Ureter (tissue), 1 donor: ENCODE data around the gene HAGHL. TPM values are rescaled to one million over a fixed set of nuclear protein-coding genes. Genes with fewer than 3 reads are reported as not detected.
"Not testable (repeated sequence)": the region's sequence is repeated elsewhere in the genome, so short reads cannot be mapped to it uniquely, and the experiment has no call there.

Experiments
- DNase-seq: peaks from one replicate; pipeline ENCODE4 v3.0.0-alpha.2; 2020; ENCODE audit warnings: low spot score
- total RNA-seq: library from RNA; stranded (reverse); gene quantifications from one replicate; pipeline ENCODE4 v1.2.4, GENCODE V29; 2023
- donor health status: DM: yes; HTN: yes; CAD: no.

HAGHL gene
- total RNA-seq, 1 donor from 2014 or later = 7.9 TPM

DNA sequence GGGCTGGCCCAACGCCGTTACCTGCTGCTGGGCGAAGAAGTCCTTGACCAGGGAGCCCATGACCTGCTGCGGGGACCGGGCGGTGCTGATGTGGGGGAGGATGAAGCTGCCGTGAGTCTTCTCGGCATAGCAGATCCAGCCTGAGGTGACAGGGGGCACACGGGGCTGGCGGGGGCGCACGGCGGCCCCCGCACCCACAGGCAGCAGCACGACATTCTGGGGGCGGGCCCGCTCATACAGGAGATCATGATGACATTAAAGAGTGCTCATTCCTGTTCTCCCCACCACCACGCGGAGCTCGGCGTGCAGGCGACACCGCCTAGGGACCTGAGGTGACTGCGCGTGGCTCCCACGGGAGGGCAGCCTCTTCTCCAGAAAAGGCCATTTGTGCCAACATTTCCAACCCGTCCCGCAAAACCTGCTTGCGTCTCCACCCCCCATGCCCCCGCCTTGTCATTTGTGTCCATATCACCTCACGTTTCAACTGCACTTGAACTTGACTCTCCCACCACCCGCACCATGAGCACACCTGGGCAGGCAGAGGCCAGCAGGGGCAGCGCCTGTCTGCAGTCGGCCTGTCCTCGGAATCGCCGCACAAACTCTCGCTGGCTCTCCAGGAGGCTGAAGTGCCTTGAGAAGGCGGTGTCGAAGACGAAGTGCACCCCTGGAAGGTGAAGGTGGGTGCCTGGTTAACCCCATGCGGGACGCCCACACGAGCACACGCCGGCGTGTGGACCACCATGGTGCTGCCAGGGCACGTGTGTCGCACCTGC lies 7.5 kb downstream of the HAGHL start:
- no peak for DNase-seq

DNA sequence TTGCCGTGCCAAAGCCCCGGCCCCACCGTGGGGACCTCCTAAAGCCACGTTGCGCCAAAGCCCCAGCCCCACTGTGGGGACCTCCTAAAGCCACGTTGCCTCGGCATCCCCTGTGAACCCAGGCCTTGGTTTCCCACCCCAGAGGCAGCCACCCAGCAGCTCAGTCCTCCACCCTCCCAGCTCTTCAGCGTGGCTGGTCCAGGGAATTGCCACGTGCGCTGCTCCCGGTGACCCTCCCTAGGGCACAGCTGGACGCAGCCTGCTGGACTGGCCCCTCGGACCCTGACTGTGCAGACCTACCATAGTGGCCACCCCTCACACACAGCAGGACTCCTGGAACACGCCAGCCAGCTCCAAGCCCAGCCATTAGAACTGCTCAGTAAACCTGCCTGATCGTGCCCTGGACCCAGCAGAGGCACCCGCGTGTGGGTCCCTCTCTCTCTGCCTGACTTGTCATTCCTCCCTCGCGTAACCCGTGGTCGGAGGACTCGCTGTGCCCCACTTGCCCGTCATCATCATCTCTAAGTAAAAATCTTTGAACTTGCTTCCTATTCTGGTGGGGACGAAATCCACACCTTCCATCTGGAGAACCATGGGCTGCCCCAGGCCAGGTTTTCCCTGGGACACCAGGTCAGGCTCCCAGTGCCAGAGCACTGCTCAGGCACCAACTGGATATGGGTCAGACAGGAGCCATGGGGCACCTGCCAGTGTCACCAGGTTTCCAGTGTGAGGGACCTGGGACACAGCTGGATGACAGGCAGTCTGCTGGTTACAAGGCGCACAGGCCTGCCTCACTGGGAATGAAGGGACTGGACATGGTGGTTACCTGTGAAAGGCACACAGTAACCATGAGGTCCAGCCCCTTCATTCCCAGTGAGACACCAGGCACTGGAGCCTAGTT lies 8.3 kb downstream of the HAGHL start:
- no peak for DNase-seq

DNA sequence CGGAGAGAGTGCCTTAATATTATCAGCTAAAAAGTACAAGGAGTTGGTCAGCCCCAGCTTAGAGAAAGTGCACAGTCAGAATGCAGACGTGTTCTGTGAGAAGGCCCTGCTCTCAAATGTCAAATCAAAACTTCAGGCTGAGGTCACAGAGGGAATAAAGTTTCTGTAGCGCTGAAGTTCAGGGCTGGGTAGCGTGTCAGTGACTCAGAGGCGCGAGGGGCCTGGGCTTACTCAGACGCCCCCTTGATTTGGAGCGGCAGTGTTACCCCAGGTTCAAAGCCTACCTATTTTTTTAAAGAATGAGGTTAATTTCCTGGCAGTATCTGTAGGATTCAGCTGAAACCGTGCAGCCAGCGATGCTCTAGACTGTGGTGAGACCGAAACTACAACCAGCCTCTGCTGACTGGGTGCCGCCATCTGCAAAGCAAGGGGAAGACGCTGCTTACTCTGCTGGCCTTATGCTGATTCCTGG lies 9.1 kb downstream of the HAGHL start:
- DNase-seq = no peak

DNA sequence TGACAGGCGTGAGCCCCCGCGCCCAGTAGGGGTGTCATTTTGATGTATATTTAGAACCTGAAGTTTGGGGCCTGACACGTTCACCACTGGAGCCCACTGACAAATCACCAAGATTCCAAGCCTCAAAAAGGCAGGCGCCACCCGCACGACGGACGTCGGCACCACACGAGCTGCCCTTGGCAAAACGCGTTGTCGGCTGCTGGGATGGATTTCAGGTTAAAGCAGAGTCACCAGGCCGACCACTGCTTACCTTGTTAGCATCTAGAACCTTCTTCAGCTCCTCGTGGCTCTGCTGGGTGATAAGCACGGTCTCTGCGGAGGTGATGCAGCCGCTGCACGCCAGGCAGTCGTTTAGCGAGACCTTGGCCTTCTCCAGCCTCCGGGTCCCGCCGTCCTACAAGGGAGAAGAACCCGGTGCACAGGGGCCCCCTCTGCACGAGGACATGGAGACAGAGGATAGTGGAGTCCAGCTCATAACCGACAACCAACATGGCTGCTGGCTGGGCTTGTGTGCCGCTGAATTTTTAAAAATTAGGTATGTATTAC lies 10.1 kb downstream of the HAGHL start:
- DNase-seq = no peak

DNA sequence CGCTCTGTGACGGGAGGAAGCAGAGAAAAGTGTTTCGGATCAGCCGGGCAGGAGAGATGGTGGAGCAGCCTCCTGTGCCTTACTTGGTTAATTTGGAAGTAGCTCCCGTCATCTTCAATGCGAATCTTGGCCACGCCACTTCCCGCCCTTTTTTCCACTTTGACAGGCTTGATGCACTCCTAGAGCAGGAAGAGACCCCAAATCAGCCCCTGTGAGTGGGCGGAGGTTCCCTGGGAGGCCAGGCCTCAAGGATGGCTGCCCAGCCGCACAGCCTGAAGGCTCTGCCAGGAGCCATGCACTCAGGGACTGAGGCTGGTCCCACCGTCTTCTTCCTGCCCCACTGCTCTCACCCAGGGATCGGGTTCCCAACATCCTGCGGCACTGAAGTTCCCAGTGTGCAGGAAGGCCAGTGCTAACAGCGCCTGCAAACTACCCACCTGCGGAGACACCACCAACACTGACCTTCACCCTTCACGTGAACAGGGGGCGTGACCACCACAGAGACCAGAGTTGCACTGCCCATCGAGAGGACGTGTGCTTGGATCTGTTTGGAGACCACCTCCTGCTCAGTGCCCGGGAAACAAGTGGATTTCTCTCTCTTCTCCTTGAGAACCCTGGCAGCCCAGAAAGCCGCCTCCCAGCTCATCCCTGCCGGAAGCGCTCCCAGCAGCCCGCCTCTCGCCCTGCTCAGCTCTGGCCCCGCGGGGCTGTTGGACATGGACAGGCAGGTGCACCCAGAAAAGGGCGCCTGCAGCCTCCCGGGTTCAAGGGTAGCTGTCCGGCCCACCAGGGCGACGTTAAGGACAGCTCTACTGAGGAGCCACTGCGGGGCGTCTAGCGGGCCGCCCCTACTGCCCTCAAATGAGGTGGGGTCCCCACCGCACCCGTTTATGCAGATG lies 12.9 kb downstream of the HAGHL start:
- DNase-seq = no peak

DNA sequence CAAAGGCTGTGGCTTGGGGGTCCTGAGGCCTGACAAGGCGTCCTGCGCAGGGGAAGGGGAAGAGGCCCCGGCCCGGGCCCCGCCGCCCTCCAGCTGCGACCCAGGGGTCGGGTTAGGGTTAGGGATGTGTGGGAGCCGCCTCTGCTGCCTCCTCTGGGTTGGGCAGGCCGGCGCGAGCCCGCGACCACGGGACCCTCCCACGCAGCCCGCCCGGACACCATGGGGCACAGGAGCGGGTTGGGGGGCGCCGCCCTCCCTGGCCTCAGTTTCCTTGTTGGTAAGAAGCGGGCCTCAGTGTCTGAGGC lies 13.5 kb downstream of the HAGHL start:
- DNase-seq = no peak

DNA sequence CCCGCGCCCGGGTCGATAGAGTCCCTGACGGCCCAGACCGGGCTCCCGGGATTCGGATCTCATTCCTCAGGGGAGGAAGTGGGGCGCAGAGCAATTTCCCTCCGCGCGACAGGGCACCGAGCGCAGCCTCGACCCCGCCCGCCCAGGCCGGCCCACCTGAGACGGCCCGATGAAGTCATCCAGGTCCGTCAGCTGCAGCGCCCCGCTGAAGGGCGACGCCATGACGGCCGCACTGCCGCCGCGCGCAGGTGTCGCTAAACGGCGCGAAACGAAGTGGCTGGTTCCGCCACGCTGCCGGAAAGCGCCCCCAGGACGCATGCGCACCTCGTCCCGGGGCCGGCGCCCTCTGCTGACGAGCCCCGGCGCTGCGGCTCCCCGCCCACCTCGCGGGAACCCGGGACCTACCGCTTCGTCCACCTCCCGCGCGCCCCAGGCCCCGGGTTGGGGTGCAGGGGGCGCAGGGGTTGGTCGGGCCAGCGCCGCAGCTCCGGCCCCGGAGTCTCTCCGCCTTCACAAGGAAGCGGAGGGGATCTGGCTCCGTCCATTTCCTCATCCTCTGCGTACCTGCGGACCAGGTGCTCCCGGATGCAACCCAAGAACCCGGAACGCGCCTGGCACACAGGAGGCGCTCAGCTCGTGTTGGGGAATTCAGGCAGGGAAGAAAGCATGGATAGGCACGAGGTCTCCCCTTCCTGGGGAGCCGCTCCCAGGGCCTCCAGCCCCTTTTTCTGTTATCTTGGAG lies 14.0 kb downstream of the HAGHL start, which contains the start of gene CIAO3:
CIAO3 (minus strand) TSS at position 234 of the 742 bp plus-strand sequence; CDS start at position 222, 12 bp downstream.
- DNase-seq = peak; percentile 90

DNA sequence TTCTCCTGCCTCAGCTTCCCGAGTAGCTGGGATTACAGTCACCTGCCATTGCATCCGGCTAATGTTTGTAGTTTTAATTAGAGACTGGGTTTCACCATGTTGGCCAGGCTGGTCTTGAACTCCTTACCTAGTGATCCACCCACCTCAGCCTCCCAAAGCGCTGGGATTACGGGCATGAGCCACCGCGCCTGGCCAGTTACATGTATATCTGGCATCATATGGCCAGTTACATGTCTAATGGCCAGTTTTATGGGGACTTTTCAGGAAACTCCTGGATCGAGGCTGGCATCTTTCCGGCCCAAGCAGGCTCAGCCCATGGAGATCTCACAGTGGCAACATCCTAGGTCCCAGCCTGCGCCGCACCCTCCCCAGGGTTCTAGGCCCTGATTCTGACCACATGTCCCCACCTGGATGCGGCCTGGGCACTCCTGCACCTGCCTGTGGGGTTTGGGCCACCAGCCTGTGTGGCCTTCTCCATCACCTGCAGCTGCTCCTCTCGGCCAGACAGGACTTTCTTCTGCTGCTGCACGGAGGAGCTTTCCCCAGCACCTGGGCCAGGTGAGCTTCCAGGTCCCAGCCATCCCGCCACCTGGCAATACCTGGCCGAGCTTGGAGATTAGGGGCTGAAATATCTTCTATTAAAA lies 15.2 kb downstream of the HAGHL start:
- DNase-seq = no peak

DNA sequence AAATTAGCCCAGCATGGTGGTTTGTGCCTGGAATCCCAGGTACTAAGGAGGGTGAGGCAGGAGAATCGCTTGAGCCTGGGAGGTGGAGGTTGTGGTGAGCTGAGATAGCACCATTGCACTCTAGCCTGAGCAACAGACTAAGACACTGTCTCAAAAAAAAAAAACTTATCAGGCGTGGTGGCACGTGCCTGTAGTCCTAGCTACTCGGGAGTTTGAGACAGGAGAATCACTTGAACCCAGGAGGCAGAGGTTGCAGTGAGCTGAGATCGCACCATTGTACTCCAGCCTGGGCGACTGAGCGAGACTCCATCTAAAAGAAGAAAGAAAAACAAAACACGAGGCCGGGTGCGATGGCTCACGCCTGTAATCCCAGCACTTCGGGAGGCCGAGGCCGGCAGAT lies 16.0 kb downstream of the HAGHL start:
- not testable (repeated sequence) for DNase-seq

- no peak for DNase-seq
These were observed 17.0 kb downstream of the HAGHL start for GRCh38 chr16:743794-744500.

DNA sequence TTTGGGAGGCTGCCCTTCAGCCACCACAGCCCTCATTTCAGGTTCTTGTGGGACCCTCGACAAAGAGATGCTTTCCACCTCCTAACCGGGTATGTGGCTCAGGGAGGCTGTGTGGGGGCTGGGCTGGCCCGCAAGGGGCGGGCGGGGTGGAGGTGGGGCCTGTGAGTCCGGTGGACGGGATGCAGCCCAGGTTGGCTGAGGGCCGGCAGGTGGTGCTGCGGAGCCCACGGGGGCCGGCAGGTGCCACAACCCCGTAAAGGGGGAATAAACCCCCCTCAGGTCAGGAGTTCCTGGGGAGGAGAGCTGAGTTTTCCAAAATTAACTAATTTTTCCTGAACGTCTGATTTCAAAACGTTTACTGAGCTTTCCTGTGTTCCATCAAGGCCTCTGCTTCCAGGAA lies 18.8 kb downstream of the HAGHL start:
- DNase-seq = no peak

DNA sequence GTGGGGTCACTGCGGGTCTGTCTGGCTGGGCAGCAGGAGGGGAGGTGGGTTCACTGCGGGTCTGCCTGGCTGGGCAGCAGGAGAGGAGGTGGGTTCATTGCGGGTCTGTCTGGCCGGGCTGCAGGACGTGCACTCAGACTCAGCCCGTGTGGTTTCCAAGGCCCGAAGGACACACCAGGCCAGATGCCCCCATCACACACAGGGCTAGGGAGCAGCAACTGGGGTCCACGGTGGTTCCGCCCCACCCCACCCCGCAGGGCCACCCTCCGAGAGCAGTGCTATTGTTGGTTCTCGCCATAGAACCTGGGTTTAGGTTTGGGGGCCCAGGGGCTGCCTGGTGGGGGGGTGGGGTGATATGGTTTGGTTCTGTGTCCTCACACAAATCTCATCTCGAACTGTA lies 19.7 kb downstream of the HAGHL start:
- no peak for DNase-seq

DNA sequence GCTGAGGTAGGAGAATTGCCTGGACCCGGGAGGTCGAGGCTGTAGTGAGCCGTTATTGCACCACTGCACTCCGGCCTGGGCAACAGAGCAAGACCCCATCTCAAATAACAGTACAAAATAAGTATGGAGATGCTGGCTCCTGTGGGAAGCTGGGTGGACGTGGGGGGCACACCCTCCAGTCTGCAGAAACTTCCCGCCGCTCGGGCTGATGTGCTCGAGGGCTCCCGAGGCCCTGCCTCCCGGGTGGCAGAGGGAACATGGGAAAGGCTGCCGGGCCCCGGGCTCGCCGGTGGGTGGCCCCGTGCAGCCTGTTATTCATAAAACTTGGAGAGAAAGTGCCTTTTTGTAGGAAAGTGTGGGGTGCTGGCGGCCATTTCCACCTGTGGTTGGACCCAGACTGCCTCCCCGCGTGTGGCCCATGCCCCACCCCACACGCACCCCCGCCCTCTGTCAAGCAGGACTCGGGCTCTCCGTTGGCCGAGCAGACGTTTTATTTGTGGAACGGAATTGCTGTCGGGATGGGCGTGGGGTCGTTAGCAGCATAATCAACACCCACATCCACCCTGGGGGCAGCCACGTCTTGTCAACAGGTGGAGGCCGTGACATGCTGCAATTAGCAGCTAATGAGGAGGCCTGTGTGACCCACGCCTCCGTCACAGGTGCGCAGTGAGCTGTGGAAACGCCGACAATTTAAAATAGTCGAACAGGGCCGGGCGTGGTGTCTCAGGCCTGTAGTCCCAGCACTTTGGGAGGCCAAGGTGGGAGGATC lies 21.3 kb downstream of the HAGHL start:
- no peak for DNase-seq

DNA sequence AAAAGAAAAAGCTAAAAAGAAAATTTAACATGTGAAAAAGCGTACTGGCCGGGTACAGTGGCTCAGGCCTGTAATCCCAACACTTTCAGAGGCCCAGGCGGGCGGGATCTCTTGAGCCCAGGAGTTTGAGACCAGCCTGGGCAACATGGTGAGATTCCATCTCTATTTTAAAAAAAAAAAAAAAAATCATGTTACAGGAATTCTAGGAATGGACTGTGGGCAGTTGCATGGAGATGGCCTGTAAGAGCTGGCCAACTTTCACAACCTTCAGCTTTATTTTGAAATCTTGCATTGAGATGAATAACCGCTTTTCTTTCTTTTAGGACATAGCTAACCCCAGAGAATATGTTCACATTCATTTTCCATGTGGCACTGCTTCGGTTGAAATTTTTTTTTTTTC lies 22.1 kb downstream of the HAGHL start:
- DNase-seq = no peak

GRCh38 chr16:750485-750884 lies 23.6 kb downstream of the HAGHL start:
- no peak for DNase-seq

- DNase-seq = no peak
These were observed 24.5 kb downstream of the HAGHL start for GRCh38 chr16:751152-752006.

DNA sequence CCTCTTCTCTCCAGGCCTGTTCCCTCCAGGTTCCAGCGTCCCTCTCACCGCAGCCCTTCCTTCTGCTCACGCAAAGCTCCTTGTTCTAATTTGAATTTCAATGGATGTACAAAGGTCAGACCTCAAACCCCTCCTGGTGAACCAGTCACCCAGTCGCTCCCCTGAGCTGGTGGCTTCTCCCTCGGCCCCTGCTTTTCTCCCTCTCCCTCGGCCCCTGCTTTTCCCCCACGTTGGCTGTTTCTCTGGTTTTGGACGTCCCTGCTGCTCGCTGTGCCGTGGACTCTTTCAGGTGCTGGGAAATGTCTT lies 25.1 kb downstream of the HAGHL start:
- no peak for DNase-seq

DNA sequence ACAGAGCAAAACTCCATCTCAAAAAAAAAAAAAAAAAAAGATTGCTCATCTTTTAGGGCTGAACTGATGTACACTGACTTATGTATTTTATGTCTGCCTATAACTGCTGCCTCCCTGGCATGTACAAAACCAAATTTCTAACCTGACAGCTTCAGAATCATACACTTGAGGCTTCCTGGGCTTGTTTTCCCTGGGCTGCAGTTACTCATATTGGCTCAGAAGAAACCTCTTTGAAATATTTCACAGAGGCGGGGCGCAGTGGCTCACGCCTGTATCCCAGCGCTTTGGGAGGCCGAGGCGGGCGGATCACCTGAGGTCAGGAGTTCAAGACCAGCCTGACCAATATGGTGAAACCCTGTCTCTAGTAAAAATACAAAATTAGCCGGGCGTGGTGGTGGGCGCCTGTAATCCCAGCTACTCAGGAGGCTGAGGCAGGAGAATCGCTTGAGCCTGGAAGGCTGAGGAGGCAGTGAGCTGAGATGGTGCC lies 27.3 kb downstream of the HAGHL start:
- not testable (repeated sequence) for DNase-seq
